Fibroblast of lung (primary cell): Measurements from ENCODE around the gene FOSL2. TPM values are rescaled to one million over a fixed set of nuclear protein-coding genes. Genes with fewer than 3 reads are reported as not detected.

Experiments used
- DNase-seq, 2 donors: peaks; one replicate each; pipeline versions ENCODE4 v3.0.0 to v3.0.0-alpha.2; 2010; ENCODE audit warnings: low read depth in 2 of 2
- H2AFZ ChIP-seq: 2 replicates; pipeline ENCODE4 v1.5.1; 2012; ENCODE audit warnings: low read length, control low read depth, inconsistent platforms
- H3K27ac ChIP-seq: 2 replicates; pipeline ENCODE4 v1.5.1; 2011; ENCODE audit warnings: low read length, control low read depth; ENCODE audit not compliant: insufficient read depth
- H3K27me3 ChIP-seq: 2 replicates; pipeline ENCODE4 v1.5.1; 2011; ENCODE audit warnings: mild to moderate bottlenecking, low read length; ENCODE audit not compliant: control insufficient read depth, insufficient read depth
- H3K36me3 ChIP-seq: 2 replicates; pipeline ENCODE4 v1.5.1; 2011; ENCODE audit warnings: low read length; ENCODE audit not compliant: control insufficient read depth, insufficient read depth
- H3K4me1 ChIP-seq: 2 replicates; pipeline ENCODE4 v1.5.1; 2011; ENCODE audit warnings: low read length; ENCODE audit not compliant: control insufficient read depth, insufficient read depth; ENCODE audit errors: extremely low read depth
- H3K4me2 ChIP-seq: 2 replicates; pipeline ENCODE4 v1.5.1; 2011; ENCODE audit warnings: low read length, control low read depth; ENCODE audit not compliant: insufficient read depth; ENCODE audit errors: extremely low read depth
- H3K4me3 ChIP-seq, 4 experiments: fragments of 200-600 bp in 1 of 4; sonication (generic) in 1 of 4; replicated peaks in 1 of 4; 2 replicates each; pipeline ENCODE4 v1.5.1; 2011 to 2016; ENCODE audit warnings: low read length in 4 of 4, low read depth in 3 of 4, mild to moderate bottlenecking in 3 of 4, control low read depth in 2 of 4, inconsistent platforms in 1 of 4, mixed read lengths in 1 of 4; ENCODE audit not compliant: insufficient read depth in 1 of 4; ENCODE audit errors: control extremely low read depth in 1 of 4
- H3K79me2 ChIP-seq: 2 replicates; pipeline ENCODE4 v1.5.1; 2012; ENCODE audit warnings: mild to moderate bottlenecking, low read length, inconsistent platforms; ENCODE audit not compliant: control insufficient read depth, insufficient read depth
- H3K9ac ChIP-seq: 2 replicates; pipeline ENCODE4 v1.5.1; 2011; ENCODE audit warnings: mild to moderate bottlenecking, low read length, control low read depth; ENCODE audit not compliant: insufficient read depth
- H3K9me3 ChIP-seq: 2 replicates; pipeline ENCODE4 v1.5.1; 2012; ENCODE audit warnings: low read depth, low read length; ENCODE audit not compliant: control insufficient read depth, insufficient read depth
- H4K20me1 ChIP-seq: 2 replicates; pipeline ENCODE4 v1.5.1; 2011; ENCODE audit warnings: low read length; ENCODE audit not compliant: control insufficient read depth, insufficient read depth; ENCODE audit errors: extremely low read depth
- CTCF ChIP-seq, 2 donors: IDR thresholded peaks in 1 of 2; conservative IDR thresholded peaks in 1 of 2; 1 replicate in 1 of 2; 2 replicates in 1 of 2; pipeline ENCODE4 v1.5.1; 2011 to 2012; ENCODE audit warnings: low read length in 2 of 2, control low read depth in 1 of 2, inconsistent platforms in 1 of 2, low read depth in 1 of 2, mild to moderate bottlenecking in 1 of 2
- EZH2 ChIP-seq: IDR thresholded peaks from 2 replicates; pipeline ENCODE4 v1.5.1; 2012; ENCODE audit warnings: low read length, control low read depth, mild to moderate bottlenecking; ENCODE audit errors: missing control alignments
- polyA plus RNA-seq, 2 donors: library from polyadenylated mRNA; depleted of rRNA in 1 of 2; stranded (reverse) in 1 of 2; unstranded in 1 of 2; fragments of >200 nt; gene quantifications; 2 replicates each; pipeline ENCODE4 v1.2.1, GENCODE V29; 2011 to 2012; ENCODE audit warnings: missing spikeins in 1 of 2
- total RNA-seq: library from RNA; depleted of rRNA; stranded (reverse); fragments of >200 nt; gene quantifications from 2 replicates; pipeline ENCODE4 v1.2.1, GENCODE V29; 2014

Gene FOSL2
- total and polyA plus RNA-seq, 2 donors (not counting 1 experiment from before 2014, with no cell fraction given) = 58.9 to 83.6 TPM

GRCh38 chr2:28348149-28348567 lies 44.5 kb upstream of the FOSL2 start:
- Histone ChIP-seq H3K79me2 (no peaks in the 10 kb centered on the region), H4K20me1 (no peaks in the 10 kb centered on the region), H3K27ac (no peak overlapping the region), H3K4me3 (no peak overlapping the region), H3K9ac (no peak overlapping the region), H3K27me3 (no peaks in the 10 kb centered on the region), H3K4me1 (peaks cover 10% of the 10 kb centered on the region), H3K36me3 (no peaks in the 10 kb centered on the region), H2AFZ (no peak overlapping the region), H3K4me2 (no peak overlapping the region), H3K9me3 (no peaks in the 10 kb centered on the region)
- TF ChIP-seq EZH2 = no peak
- no peak for TF ChIP-seq CTCF (conservative IDR thresholded peaks at IDR 0.05 in 1 of 2, IDR thresholded peaks at IDR 0.05 in 1 of 2; ENCODE audit: low read depth in 1 of 2, low read length in 2 of 2)
- DNase-seq = no peak

- DNase-seq = no peak
Measured at GRCh38 chr2:28348921-28349320, 43.7 kb upstream of the FOSL2 start.

GRCh38 chr2:28349546-28350165 lies 43.0 kb upstream of the FOSL2 start:
- Histone ChIP-seq H3K27me3 (no peaks in the 10 kb centered on the region), H3K9ac (no peak overlapping the region), H2AFZ (no peak overlapping the region), H3K9me3 (no peaks in the 10 kb centered on the region), H3K36me3 (no peaks in the 10 kb centered on the region), H3K4me2 (no peak overlapping the region), H3K27ac (no peak overlapping the region), H3K4me3 (no peak overlapping the region), H3K4me1 (peaks cover 2% of the 10 kb centered on the region), H4K20me1 (no peaks in the 10 kb centered on the region), H3K79me2 (no peaks in the 10 kb centered on the region)
- no peak for TF ChIP-seq CTCF (conservative IDR thresholded peaks at IDR 0.05 in 1 of 2, IDR thresholded peaks at IDR 0.05 in 1 of 2; ENCODE audit: low read depth in 1 of 2, low read length in 2 of 2)
- TF ChIP-seq EZH2 = no peak
- no peak for DNase-seq

More at GRCh38 chr2:28348921-28349320, 43.7 kb upstream of the FOSL2 start:
- TF ChIP-seq EZH2 (no peak), CTCF (conservative IDR thresholded peaks at IDR 0.05 in 1 of 2, IDR thresholded peaks at IDR 0.05 in 1 of 2; ENCODE audit: low read depth in 1 of 2, low read length in 2 of 2) (no peak)
- Histone ChIP-seq H3K4me3 (no peak overlapping the region), H3K27me3 (no peaks in the 10 kb centered on the region), H3K4me2 (no peak overlapping the region), H3K36me3 (no peaks in the 10 kb centered on the region), H3K79me2 (no peaks in the 10 kb centered on the region), H3K4me1 (peaks cover 5% of the 10 kb centered on the region), H3K9me3 (no peaks in the 10 kb centered on the region), H2AFZ (no peak overlapping the region), H3K27ac (no peak overlapping the region), H4K20me1 (no peaks in the 10 kb centered on the region), H3K9ac (no peak overlapping the region)
